ENCODE measurements around the gene SEMA4D.
A peak's percentile ranks its signal among the peaks of the same experiment; 100 is the strongest.

SEMA4D gene, protein sequence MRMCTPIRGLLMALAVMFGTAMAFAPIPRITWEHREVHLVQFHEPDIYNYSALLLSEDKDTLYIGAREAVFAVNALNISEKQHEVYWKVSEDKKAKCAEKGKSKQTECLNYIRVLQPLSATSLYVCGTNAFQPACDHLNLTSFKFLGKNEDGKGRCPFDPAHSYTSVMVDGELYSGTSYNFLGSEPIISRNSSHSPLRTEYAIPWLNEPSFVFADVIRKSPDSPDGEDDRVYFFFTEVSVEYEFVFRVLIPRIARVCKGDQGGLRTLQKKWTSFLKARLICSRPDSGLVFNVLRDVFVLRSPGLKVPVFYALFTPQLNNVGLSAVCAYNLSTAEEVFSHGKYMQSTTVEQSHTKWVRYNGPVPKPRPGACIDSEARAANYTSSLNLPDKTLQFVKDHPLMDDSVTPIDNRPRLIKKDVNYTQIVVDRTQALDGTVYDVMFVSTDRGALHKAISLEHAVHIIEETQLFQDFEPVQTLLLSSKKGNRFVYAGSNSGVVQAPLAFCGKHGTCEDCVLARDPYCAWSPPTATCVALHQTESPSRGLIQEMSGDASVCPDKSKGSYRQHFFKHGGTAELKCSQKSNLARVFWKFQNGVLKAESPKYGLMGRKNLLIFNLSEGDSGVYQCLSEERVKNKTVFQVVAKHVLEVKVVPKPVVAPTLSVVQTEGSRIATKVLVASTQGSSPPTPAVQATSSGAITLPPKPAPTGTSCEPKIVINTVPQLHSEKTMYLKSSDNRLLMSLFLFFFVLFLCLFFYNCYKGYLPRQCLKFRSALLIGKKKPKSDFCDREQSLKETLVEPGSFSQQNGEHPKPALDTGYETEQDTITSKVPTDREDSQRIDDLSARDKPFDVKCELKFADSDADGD

DNA sequence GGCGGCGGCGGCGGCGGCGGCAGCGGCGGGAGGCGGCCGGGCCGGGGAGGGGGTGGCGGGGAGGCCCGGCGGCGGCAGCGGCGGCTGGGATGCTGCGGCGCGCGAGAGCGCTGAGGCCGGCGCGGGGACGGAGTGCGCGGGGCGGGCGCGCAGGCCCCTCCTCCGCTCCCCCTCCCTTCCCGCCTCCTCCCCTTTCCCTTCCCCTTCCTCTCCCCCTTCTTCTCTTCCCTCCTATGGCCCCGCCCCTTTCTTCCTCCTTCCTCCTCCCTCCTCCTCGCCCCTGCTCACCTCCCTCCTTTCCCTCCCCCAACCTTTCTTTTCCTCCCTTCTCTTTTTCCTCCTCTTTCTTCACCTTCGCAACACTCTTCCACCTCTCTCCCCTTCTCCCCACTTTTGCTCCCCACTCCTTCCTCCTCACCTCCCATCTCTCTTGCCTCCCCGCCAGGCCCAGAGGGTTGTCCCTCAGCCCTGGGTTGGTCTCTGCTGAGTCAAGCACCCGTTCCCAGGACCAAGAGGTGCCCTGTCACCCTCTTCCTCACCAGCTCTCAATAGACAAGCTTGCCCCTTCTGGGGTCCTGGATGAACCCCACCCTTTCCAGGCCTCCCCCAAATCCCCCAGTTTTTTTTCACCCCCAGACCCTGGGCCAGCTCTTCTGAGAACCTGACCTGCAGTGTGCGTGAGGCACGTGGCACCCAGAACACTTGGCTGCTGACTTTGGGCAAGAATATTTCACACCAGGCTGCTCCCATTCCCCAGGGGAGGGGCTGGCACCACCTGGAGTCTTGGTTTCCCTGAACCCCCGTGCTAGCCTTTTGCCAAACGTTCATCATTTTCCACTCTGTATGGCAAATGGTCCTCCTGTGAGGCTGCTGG is at the start of gene SEMA4D:
SEMA4D (minus strand) TSS at position 136 of the 874 bp plus-strand sequence. CDS start 92,657 bp downstream, outside the sequence.
- DNase-seq: peak; percentile 65

DNA sequence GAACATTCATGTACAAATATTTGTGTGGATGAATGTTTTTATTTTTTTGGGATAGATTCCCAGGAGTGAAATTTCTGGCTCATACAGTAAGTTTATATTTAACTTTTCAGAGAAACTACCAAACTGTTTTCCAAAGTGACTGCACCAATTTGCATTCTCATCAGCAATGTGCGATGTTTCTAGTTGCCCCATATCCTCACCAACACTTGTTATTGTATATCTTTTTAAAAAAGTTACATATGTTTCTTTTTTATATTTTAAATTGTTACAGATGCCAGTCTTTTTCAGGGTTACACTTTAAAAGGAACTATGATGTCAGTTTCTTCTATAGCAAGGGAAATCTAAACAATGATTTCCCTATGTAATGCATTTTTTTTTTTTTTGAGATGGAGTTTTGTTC is 49.1 kb upstream of the SEMA4D start:
- no peak for DNase-seq

DNA sequence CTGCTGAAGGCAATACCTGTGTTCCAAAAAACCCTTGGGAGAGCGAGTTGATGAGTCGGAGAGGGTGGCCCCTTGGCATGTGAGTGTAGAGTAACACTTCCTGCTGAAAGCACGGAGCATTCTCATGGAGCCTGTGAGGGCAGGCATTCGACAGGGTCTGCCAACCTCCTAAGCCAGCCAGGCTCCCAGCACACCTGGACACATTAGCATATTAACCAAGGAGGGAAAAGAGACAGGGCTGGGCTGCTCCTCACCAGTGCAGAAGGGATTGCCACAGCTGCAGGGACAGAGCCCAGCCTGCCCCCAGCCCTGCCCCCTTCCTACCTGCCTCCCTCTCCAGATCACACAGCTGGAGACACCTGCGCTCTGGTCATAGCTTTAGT is 46.4 kb upstream of the SEMA4D start:
- DNase-seq: no peak

DNA sequence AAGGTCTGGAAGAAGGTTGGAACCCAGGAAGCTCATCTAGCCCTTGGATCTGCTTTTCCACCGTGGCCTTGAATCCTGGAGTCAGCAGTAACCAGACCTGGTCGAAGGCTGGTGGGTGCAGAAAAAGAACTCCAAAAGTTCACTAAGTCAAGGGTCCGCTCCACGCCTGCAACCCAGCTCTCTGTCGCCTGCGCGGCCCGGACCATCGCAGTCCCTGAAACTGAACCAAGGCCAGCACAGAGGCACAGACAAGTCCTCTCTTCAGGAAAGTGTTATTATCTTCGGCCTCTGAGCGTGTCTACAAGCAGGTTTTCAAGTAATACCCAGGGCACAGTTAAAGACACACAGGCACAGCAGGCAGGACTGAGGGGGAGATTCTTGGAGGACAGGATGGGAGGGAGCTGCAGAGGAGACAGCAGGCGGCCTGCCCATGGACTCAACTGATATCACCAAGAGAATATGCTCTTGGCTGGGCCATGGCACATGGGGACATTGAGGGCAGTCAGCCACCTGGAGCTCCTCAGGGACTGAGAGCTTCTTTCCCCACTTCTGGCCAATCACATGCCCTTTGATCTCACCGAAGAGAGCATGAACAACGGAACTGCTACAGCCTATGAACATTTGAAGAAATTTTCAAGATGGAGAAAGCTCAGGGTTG is 45.8 kb upstream of the SEMA4D start:
- DNase-seq: no peak

DNA sequence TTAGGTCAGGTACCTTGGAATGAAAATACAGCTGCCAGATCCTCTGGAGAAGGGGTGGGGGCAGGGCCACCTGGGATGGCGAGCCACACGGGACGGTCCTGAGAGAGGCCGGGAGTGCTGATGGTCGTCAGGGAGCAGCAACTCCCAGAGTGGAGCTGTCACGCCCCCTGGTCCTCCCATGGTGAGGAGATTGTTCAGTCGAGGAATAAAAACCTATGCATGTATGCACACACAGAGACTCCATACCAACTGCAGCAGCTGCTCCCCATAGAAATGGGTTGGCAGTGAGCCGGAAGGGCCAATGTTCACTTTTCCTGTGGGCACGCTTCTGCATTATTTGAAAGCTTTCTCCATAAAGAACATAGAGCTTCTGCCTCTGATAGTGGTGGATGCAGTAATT is 45.2 kb upstream of the SEMA4D start:
- no peak for DNase-seq

DNA sequence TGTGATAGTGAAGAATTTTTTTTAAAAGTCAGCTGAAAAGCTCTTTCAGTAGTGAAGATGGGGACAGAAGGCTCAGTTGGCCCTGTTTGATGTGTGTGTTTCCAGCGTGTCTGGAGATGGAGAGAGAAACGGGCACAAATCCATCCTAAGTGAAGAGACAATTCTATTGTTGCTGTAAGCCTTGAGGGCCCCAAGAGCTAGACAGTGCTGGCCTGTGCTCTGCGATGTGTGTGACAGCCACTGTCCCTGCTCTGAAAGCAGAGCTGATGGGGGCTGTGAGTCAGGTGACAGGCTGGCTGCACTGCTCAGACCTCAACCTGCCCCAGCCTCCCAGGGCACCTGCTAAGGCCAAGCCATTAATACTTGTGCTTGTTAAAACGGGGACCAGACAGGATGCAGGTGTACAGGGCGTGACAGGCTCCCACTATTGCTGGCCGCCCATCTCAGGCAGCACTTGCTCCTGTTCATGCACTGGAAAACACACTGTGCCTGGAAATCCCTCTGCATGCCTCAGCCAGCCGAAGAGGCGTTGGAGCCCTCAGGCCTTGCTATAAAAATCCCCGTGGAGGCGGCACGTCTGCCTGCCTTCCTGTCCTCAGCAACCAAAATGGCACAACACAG is 44.6 kb upstream of the SEMA4D start:
- DNase-seq: no peak

DNA sequence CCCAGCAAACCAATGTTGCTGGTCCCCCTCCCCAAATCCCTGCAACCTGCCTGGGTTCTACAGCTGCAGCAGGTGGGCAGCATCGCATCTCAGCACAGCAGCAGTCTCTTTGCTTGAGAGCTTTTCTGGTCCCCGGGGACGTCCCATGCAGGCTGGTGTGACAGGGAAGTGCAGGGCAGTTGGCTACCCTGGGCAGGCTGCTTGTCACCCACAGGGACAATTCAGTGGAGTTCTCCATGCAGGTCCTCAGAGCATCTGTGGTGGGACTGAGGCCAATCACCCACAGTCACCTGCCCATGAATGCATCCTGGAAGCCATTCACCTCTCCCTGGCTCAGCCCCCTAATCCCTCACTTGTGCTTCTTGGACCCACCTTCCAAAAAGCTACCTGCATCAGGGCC is 43.9 kb upstream of the SEMA4D start:
- DNase-seq: no peak

DNA sequence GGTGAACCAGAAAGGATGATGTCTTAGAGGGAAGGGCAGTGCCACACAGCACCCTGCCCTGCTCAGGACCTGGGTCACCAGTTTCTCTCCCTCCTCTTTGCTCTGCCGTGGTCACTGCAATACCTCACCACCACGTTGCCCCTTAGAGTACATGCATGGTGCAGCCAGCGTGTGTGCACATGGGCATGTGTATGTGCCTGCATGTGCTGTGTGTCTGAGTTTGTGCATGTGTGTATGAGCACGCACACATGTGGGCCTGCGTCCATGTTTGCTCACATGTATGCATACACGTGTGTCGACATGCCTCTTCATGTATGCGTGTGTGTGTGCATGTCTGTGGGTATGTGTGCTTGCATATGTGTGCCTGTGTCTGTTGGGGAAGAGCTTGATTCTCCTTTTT is 41.5 kb upstream of the SEMA4D start:
- no peak for DNase-seq

DNA sequence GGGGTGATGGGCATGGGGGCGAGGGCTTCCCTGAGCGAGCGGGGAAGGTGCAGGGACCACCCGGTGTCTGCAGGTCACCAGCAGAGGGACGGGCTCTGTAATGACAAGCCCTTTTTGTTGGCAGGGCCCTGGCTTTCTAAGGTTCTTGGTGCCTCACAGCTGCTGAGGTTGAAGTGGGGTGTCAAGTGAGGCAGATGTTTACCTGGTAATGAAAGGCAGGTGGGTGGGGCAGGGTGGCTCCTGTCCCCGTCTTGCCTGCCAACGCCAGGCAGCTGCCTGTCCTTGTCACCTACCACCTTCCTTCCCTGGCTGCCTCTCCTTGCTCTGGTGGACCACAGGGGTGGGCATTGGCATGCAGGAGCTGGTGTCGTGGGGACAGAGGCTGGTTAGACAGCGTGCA is 41.0 kb upstream of the SEMA4D start:
- no peak for DNase-seq

DNA sequence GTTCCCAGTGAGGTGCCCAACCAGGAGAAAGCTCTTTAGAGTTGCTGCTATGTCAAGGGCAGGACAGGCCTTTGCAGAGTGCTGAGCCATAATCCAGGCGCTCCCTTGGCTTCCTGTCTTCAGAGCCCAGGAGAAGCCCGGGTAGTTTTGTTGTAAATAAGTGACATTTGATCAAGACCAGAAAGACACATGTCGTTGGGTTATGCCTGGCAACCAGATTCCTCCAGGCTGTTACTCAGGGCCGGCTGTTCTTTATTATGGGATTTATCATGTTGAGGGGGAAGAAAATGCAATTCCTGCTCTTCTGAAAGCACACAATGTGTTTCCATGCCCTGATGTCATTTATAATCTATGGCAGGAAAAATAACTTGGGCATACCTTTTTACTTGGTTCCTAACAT is 39.3 kb upstream of the SEMA4D start:
- no peak for DNase-seq

DNA sequence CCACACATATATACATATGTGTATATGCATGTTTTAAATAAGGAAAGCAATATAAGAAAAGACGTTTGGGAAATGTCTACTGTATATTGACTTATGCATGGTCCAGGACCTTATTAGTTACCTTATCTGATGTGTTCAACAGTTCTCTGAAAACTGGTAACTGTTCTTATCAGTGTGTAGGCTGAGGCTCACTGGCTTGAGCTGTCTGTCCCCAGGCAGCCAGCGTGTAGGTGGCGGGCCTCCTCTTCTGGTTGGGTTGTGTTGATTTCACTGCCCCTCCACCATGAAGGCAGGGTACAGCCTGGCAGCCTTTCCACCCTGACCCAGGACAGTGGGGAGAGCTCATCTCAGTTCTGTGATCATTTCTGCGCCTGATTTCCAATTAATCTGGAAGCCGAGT is 38.7 kb upstream of the SEMA4D start:
- no peak for DNase-seq

DNA sequence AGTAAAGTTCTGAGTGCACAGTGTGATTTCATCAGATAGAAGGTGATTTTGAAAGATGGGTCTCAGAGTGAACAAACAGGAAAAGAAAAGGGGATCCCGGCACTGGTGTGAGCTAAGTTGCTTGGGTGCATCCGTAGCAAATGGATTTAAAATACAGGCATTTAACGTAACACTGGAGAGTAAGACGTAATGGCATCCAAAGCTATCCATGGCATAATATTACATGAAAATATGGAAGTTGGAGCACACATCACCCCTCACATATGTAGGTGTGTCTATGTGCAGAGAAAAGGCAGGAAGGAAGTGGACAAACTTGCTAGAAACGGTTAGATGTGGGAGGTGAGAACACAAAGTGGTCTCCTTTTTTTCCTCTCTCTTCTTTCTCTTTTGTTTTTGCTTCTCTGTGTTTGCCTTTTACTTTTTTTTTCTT is 38.2 kb upstream of the SEMA4D start:
- no peak for DNase-seq

DNA sequence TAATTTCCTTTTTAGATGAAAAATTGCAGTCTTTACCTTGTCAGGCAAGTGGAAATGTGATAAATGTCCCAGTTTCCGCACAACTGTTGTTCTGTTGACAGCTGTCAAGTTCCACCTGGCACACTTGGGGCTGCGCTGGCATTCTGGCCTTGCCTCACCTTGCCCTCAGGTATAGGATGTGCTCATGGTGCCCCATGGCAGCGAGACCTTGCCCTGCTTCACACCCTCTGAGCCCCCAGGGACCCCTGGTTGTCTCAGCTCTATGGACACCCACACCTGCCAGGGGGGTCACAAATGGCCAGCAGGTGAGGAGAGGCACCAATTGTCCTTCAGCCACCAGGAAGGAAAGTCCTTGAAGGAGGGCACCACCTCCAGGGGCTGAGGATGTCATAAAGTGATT is 37.5 kb upstream of the SEMA4D start:
- no peak for DNase-seq

DNA sequence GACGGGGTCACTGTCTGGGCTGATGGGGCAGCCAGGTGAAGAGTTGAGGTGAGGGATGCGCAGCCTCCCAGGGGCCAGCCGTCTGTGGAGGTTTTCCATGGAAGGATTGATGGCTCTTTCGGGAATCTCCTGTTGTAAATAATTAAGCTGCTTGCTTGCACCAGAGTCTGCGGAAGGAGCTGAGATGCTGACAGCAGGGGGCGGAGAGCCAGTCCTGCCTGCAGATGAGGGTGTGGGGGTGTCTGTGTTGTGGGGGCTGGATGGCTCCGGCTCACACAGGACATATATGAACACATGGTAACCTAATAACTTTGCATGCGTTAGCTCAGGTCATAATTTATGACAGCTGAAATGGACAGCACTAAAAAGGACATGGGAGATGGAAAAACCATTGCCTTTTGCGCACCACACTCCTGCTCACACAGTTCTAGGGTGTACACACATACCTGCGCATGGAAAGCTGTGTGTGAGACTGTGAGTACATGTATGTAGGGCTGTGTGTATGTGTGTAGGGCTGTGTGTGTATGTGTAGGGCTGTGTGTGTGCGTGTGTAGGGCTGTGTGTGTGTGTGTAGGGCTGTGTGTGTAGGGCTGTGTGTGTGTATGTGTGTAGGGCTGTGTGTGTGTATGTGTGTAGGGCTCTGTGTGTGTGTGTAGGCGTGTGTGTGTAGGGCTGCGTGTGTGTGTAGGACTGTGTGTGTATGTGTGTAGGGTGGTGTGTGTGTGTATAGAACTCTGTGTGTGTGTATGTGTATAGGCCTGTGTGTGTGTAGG is 36.8 kb upstream of the SEMA4D start:
- no peak for DNase-seq

DNA sequence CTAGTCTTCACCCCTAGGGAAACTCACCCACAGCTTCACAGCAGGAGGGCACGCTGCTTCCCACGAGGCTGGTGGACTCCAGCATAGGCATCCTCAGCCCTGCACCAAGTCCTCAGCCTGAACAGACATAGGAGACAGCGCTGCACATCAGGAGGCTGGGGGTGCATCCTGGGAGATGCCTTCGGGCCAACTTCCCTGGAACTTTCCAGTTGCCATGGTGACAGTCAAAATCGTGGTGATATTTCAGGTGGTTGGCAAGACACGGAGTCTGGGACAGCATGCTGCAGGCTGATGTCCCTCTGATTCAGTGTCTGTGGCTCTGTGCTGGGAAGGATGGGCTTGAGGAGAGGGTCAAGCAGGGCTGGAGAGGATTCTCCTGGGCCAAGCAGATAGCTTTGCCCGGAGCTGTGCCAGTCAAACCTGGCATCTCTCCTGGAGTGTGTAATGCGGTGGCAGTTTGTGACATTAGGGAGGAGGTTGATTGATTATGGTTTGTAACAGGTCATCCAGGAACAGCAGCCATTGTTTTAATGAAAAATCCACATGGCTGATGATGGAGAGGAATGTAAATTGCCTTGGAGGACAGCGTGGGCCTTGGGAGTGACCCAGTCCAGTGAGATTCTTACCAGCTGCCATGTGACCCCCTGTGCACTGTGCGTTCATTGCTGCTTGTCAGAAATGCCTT is 35.6 kb upstream of the SEMA4D start:
- no peak for DNase-seq

DNA sequence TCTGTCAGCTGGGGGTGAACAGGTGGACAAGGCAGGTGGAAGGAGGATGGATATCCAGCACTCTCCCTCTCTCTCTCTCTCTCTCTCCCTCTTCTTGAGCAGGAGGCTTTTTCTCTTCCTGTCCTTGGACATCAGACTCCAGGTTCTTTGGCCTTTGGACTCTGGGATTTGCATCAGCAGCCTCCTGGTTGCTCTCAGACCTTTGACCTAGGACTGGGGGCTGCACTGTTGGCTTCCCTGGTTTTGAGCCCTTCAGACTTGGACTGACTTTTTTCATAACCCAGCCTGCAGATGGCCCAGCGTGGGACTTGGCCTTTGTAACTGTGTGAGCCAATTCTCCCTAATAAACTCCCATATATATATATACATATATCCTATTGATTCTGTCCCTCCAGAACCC is 35.0 kb upstream of the SEMA4D start:
- DNase-seq: no peak

DNA sequence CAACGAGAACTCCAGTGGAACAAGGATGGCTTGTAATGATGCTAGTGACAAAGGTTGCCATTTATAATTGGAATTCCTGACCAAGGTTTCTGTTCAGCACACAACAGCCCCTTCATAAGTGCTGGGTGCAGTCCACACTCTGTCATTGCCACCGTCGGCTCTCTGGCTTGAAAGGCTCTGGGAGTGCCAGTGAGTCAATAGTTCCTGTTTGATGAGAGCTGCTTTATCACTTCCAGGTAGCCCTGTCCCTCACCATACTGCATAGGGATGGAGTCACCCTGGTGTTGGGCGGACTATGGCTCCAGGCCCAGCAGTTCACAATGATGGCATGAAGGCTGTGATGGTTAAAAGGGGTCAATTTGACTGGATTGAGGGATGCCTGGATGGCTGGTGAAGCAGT is 34.6 kb upstream of the SEMA4D start:
- DNase-seq: peak; percentile 41

DNA sequence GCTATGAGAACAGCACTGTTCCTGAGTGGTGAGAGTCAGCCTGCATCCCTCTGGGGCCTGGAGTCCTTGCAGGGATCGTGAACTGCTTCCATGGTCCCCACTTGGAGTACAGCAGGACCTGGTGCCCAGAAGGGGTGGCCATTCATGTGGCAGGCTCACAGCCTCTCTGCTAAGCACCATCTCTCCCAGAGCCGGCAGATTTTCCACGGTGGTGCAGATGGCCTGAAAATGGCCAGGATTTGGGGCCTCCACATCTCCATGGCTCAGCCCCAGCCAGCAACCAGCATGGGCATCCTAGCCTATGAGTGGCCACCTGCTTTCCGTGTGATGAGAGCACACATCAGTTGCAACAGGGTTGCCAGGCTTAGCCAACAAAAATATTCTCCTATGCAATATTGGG is 33.9 kb upstream of the SEMA4D start:
- no peak for DNase-seq

DNA sequence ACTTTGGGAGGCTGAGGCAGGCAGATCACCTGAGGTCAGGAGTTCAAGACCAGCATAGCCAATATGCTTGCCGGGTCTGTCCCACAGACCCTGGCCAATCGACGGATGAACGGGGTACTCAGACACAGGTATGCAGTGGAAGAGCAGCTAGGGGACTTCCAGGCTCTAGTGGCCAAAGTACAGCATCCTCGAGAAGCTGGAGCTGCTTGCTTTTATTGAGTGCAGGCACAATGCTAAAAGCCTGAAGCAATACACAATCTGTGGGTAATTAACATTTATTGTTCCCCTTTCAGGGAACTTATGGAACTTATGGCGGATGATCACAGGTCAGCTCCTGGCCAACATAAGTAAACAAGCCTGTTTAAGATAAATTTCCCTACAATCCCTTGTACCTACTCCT is 32.8 kb upstream of the SEMA4D start:
- no peak for DNase-seq

DNA sequence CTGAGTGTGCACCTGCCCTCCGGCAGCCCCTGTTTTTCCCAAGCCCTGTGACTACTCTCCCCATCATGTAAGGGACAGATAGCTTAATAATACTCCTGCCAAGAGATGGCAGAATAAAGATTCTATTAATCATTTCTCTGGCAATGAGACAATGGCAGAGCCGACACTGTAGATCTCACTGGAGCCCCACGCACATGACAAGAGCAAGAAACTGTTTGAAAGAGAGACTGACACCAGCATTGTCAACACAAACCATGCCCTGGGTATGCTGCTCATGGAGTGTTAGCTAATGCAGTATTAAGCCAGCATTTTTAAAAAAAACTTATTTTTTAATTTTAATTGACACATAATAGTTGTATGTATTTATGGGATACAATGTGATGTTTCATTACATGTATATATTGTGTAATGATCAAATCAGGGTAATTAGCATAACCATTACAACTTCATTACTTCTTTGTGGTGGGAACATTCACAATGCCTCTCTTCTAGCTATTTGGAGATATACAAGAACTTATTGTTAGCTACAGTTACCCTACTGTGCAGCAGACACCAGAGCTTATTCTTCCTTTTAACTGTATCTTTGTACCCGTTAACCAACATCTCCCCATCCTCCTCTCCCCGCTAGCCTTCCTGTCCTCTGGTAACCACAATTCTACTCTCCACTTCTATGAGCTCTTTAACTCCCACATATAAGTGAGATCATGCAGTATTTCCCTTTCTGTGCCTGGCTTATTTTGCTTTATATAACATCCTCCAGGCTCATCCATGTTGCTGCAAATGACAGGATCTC is 31.5 kb upstream of the SEMA4D start:
- DNase-seq: no peak
